NCI-H2227 treated with DMSO at 0.1 percent for 48 hours (cell line): Measurements from ENCODE around the gene COBL.
A peak's percentile ranks its signal among the peaks of the same experiment; 100 is the strongest.
"Not testable (repeated sequence)": the region's sequence is repeated elsewhere in the genome, so short reads cannot be mapped to it uniquely, and the experiment has no call there.

Experiments
- DNase-seq: peaks from one replicate; lab custom pipeline; 2025; lab: John Stamatoyannopoulos, UW

COBL gene

GRCh38 chr7:51229620-51230323 lies 86.8 kb downstream of the COBL start:
- no peak for DNase-seq

GRCh38 chr7:51229106-51229537 lies 87.5 kb downstream of the COBL start:
- peak; percentile 17 for DNase-seq

DNA sequence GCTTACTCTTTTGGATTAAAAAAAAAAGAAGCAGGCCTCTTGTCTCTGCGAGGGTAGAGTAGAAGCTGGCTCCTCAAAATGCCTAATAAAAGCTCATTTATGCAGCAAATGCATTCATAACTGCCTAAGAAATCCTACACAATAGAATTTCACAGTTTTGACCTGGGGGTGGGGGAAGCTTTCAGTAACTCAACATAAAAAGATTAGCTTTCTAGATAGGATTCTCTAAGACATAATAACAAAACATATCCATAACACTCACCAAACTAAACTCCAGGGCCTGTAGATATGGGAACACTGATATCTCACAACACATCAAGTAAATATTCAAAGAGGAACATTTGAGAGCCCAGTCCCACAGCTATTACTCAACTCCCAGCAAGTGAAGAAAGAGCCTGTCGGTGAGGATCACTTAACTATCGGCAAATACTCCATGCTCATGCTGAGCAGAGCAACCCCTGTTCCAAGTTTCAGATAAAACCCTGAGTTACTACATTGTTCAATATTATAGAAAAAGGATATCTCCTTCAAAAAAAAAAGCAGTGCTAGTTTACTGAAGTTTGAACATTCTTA lies 88.1 kb downstream of the COBL start:
- DNase-seq = no peak

DNA sequence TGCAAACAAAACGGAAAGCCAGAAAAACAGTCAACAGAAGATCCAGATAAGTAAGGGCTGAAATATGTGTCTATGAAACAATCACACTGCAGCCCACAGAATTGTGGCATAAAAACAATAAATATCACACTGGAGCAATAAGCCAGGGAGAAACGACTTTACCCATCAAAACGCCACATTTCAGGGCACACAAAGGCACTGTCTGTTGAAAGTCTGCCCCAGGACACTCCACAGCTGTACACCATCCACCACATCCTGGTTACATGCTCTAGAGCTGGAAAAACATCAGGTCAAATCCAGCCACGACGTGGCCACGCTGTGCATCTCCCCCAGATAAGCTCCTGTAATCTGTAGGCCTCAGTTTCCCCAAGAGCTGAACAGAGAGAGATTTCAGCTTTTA lies 88.7 kb downstream of the COBL start:
- no peak for DNase-seq

- DNase-seq = no peak
These were observed 89.6 kb downstream of the COBL start for GRCh38 chr7:51226916-51227535.

- no peak for DNase-seq
These were observed 90.4 kb downstream of the COBL start for GRCh38 chr7:51226063-51226755.

DNA sequence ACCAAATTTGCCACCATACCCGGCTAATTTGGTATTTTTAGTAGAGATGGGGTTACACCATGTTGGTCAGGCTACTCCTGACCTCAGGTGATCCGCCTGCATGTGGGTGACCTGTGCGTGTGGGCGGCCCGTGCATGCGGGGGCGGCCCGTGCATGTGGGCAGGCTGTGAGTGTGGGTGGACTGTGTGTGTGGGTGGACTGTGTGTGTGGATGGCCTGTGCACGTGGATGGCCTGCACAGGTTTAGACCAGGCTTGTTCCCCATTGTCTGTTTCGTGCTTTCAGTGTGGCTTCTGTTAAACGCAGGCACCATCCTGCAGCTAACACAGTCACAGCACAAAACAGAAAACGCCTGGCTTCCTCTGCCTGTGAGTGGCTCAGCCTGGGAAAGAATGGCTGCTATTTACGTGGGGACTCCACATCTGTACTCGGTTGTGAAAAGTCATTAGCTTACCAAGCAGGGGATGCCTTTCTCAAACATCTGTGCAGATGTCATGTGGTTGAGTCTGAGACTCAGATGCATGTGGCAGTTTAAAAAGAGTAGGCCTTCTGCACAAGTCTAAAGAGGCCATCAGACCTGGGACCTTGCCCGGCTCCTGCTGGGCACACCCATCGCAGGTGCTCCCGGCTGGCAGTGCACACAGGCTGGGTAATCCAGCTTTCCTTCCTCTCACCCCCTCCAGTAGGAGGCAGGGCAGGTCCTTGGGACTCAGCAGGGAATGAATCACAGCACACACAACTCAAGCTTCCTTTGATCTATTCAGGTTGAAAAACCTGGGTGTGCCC lies 91.6 kb downstream of the COBL start:
- no peak for DNase-seq

- no peak for DNase-seq
These were observed 93.1 kb downstream of the COBL start for GRCh38 chr7:51223505-51223904.

DNA sequence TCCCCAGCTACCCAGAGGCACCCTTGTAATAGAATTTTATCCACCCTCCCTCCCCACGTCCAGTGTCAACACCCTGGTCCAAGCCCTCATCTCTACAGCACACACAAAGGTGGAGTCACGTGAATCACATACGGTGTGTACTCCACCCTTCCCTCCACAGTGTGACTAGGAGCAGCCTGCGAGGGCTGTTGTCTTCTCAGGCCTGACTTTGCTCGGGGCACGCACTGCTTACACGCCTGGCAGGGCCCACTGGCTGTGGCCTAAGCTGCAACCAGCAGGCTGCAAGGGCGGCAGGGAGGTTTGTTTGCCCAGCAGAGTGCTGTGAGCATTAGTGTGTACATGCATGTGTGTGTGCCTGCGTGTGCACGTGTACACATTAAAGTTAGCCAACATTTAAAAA lies 93.7 kb downstream of the COBL start:
- no peak for DNase-seq

DNA sequence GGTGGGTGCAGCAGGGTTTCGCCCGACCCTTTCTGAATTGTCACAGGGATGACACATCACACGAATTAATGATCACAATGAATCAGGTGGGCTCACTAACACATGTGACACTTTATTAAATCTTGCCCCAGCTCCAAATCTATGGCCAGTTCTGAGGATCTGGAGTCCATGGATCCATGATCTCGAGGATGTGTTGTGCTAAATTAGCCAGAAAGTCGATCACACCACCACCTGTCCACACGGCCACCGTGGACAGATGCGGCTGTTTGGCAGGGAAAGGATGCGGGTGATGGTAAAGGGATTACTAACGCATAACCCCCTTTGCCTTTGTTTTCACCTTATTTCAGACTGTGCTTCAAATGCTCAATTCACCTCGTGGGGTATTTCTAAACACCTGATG lies 96.4 kb downstream of the COBL start:
- no peak for DNase-seq

- no peak for DNase-seq
These were observed 97.2 kb downstream of the COBL start for GRCh38 chr7:51219261-51219988.

DNA sequence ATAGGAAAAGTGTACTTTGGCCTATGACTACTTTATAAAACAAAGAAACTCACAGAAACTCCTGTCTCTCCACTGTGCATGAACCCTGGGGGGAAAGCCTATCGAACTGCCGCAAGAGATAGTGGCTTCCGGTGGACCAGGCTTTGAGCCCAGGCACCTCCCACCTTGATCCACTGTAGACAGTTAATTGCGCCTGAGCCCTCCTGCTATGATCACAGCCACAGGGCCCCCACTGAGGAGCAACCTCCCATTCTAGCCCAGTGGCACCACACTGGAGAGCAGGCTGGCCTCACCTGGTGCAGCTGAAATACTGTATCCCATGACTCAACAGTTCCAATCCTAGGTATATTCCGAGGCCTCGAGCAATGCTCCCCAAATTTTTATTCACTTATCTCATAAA lies 98.8 kb downstream of the COBL start:
- DNase-seq = no peak

DNA sequence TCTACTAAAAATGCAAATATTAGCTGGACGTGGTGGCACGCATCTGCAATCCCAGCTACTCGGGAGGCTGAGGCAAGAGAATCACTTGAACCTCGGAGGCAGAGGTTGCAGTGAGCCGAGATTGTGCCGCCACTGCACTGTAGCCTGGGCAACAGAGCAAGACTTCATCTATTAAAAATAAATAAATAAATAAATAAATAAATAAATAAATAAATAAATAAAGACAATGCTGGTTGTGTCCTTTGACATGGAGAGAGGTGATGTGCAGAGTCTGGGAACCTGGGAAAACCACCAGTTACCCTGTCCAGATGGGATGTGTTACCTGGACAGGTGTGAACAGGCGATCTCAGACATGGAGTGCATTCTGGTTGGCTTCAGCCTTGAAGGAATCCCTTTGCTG lies 102.5 kb downstream of the COBL start:
- no peak for DNase-seq

DNA sequence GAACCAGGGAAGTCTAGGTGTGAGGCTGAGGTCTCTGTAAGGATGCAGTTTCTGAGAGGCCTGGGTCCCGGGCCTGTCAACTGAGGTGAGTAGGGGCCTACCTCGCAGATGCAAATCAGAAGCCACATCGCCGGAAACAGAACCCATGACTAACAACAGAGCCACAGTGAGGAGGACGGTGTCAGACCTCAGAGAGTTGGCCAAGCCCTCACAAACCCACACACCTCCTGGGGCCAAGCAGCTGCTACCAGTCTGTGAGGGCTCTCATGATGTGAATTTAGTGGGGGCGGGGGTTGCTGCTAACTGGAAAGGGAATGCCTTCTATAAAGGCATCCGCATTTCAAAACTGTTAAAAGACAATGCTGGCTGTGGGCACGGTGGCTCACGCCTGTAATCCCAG lies 103.0 kb downstream of the COBL start:
- no peak for DNase-seq

DNA sequence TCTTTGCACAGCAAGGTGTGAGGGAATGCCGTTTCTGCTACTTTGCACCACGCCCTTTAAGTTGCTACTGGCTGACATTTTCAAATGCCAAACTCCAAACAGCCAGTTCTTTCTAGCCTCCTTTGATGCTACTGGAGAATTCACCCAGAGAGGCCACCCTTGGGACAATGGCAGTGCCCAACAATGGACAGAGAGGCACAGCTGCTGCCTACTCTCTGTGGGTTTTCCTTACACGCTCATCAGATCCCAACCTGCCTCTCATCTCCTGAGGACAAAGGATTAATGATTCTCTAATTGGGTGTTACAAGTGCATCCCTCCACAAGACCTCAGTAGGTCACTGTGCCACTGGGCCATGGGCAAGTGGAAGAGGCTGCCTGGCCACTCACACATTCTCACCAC lies 105.8 kb downstream of the COBL start:
- DNase-seq = no peak

DNA sequence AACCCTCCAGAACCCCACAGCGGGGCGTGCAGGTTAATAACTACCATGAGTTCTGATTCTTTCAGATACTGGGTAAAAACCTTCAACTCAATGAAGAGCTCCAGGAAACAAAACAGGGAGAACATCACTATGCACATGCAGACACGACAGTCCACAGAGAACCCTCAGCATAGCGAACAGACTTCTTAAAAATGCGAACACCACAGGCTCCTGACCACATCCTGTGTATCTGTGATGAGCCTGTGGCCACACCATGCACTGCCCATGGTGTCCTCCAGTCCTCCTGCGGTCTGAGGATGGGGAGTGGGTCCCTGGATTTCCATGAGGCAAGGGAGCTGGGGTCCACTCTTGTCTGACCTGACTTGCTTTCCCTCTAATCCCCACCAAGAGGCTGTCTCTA lies 107.2 kb downstream of the COBL start:
- DNase-seq = no peak

DNA sequence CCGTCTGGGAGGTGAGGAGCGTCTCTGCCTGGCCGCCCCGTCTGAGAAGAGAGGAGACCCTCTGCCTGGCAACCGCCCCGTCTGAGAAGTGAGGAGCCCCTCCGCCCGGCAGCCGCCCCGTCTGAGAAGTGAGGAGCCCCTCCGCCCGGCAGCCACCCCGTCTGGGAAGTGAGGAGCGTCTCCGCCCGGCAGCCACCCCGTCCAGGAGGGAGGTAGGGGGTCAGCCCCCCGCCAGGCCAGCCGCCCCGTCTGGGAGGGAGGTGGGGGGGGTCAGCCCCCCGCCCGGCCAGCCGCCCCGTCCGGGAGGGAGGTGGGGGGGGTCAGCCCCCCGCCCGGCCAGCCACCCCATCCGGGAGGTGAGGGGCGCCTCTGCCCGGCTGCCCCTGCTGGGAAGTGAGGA lies 108.5 kb downstream of the COBL start:
- DNase-seq = not testable (repeated sequence)

DNA sequence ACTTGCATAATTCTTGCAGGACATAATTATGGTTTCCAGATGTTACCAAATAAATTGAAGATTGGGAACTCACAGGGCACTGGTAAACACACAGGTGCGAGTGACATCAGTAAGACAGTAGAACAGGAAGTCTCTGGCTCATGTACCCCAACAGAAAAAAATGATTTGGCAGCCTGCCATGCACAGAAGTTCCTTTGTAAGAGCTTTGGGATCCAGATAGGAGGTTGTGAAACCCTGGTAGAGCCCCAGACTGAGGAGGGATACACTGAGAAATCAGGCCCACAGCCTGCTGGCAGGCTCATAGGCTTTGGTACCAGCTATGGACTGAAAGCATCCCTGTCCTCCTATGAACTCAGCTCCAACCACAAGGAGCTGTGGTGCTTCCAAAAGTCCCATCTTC lies 118.0 kb downstream of the COBL start:
- DNase-seq = no peak

DNA sequence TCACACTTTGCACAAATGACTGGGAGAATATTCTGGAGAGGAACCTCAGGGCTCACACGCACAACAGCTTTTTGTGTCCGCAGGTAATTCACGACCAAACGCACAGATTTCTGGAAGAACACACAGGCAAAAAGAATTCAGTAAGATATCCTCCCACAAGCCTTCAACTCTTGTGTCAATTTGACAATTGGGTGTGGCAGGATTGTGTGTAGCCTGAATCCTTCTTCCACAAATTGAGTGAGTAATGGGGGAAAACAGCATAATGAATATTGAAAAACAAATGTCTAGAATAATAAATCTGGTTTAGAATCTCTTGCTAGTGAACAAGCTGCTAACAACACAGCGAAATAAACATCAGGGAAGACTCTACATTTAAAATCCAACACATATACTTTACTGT lies 125.6 kb downstream of the COBL start:
- no peak for DNase-seq

DNA sequence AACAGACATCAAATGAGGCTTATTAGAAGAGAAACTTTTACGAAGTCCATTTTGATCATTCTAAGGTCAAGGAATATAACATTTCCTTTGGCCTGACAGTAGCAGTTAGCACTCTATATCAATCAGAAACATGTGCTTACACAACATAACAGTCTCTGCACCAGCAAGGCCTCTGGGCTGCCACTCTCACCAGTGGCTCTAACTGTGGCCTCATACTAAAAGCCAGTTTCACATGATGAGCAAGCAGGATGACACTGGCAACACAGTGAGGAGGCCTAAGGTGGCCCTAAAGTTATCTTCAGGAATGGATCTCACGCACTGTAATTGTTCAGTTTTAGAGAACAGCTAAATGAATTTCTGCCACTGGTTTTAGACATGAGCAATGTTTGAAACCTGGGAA lies 126.8 kb downstream of the COBL start:
- DNase-seq = no peak

DNA sequence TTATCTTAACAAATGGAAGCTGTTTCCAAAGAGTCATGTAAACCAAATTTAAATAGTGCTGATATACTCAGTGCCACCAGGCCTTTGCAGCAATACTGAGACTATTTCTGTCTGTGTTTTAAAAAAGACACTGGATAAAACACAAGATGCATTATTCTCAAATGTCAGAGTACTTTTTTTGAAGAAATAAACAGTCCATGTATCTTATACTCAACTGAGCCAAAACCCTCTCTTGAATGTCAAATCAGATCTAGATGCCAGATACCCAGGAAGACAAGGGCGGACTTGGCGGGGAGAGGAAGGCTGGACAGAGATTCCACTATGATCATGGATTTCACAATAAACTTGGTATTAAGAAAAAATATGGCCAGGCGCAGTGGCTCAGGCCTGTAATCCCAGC lies 127.6 kb downstream of the COBL start:
- no peak for DNase-seq

DNA sequence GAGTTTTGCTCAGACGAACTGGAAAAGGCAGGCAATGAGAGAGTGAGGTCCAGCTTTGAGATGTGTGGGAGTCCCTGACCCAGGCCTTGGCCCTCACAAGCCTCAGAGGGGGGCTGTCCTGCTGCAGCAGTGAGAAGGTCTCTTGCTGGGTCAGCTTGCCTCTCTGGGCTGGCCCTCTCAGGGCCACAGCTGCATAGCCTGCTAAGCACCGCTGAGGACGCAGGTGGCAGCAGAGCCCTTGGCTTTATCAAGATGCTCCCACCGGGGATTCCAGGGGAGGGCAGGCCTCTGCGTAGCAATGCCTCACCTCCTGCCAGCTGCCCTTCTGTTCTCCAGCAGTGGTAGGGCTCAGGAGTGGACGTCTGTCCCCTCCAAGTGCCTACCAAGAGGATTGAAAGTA lies 128.7 kb downstream of the COBL start:
- DNase-seq = peak; percentile 7
